Activated CD8-positive, alpha-beta T cell treated with anti-CD3 and anti-CD28 coated beads for 36 hours (primary cell): ENCODE results near the gene ARHGAP4. TPM values are rescaled to one million over a fixed set of nuclear protein-coding genes. Genes with fewer than 3 reads are reported as not detected.

Experiments used
- ATAC-seq: fragments of 200-7000 bp; cut with Tn5 transposase; one replicate; pipeline ENCODE4 v1.10.0; 2021; ENCODE audit warnings: mild to moderate bottlenecking, moderate library complexity
- CTCF ChIA-PET: fragments of 350-600 bp; sonication (Branson Sonifier 250); formaldehyde crosslinking; loops from one replicate; lab custom pipeline; 2021; ENCODE audit warnings: antibody characterized with exemption; lab: Charles Lee
- POLR2A ChIA-PET: fragments of 350-600 bp; sonication (Branson Sonifier 250); formaldehyde crosslinking; loops from one replicate; lab custom pipeline; 2021; ENCODE audit warnings: antibody characterized with exemption; lab: Charles Lee
- DNase-seq: peaks from one replicate; pipeline ENCODE4 v3.0.0-alpha.2; 2020
- H3K27ac Mint-ChIP-seq: one replicate; pipeline ENCODE4 v1.8.0; 2021; ENCODE audit warnings: mild to moderate bottlenecking, mixed read lengths
- H3K27me3 Mint-ChIP-seq: one replicate; pipeline ENCODE4 v1.8.0; 2021; ENCODE audit warnings: mixed read lengths
- H3K36me3 Mint-ChIP-seq: one replicate; pipeline ENCODE4 v1.8.0; 2021; ENCODE audit warnings: low read depth, mixed read lengths
- H3K4me1 Mint-ChIP-seq: one replicate; pipeline ENCODE4 v1.8.0; 2021; ENCODE audit warnings: low read depth, mixed read lengths
- H3K4me3 Mint-ChIP-seq: one replicate; pipeline ENCODE4 v1.8.0; 2021; ENCODE audit warnings: mild to moderate bottlenecking, moderate library complexity, mixed read lengths
- H3K9me3 Mint-ChIP-seq: one replicate; pipeline ENCODE4 v1.8.0; 2021; ENCODE audit warnings: mixed read lengths
- CTCF ChIP-seq: fragments of 200-600 bp; IDR thresholded peaks from one replicate; pipeline ENCODE4 v1.8.0; 2022; ENCODE audit warnings: antibody characterized with exemption, mild to moderate bottlenecking
- intact Hi-C: fragments of 100-400 bp; cut with micrococcal nuclease; formaldehyde crosslinking; loops from one replicate; pipeline ENCODE4 v1.10.0; 2022
- total RNA-seq, 2 experiments: library from RNA; stranded (reverse); gene quantifications; one replicate each; pipeline ENCODE4 v1.2.3, GENCODE V29; 2021

ARHGAP4 gene
- total RNA-seq, 2 experiments from 2014 or later: 128 to 130 TPM

DNA sequence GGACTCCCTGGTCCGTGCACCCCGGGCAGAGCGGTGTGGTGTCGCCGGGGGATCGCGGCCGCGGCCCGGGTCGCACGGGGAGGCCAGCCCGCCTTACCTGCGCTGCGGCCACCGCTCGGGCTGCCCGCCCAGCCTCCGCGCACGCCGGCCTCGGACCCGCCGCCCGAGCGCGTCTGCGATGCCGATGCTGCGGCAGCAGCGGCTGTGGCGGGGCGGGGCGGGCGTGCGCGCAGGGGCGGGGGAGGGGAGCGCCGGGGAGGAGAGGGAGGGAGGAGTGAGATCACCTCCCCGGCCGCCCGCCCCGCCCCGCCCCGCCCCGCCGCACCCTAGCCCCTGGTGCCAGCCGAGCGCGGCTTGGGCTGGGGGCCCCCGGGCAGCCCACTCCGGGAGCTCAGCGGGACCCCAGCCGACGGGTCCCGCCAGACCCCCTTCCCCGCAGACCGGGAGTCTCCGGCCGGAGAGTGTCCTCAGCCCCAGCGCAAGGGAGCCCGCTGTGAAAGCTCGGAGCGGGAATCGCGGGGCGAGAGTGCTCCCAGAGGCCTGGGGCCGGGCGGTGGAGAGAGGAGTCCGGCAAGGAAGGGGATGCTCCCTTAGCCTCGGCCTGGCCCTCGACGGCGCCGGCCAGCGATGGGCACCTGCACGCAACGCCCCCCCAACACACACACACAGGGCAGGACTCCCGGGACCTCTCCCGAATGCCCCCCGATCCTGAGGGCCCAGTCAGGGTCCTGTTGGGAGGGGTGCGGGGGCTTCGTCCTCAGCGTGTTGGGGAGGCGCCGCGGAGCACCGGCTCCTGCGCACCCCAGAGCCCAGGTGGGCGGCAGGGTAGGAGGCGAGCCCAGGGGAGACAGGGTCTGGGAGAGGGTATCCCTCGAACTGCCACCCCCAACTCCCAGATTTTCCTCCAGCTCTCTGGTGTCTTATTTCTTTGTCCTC lies 39.8 kb downstream of the ARHGAP4 start, which contains the start of gene L1CAM:
Gene L1CAM, minus strand, starts transcription at position 206 of the 936 bp plus-strand sequence. CDS start 10,337 bp downstream, outside the sequence.
- H3K27ac Mint-ChIP-seq: no peak within 1 kb of the TSS
- no peaks in the 10 kb centered on the region for H3K36me3 Mint-ChIP-seq
- CTCF ChIA-PET: no interaction called here

DNA sequence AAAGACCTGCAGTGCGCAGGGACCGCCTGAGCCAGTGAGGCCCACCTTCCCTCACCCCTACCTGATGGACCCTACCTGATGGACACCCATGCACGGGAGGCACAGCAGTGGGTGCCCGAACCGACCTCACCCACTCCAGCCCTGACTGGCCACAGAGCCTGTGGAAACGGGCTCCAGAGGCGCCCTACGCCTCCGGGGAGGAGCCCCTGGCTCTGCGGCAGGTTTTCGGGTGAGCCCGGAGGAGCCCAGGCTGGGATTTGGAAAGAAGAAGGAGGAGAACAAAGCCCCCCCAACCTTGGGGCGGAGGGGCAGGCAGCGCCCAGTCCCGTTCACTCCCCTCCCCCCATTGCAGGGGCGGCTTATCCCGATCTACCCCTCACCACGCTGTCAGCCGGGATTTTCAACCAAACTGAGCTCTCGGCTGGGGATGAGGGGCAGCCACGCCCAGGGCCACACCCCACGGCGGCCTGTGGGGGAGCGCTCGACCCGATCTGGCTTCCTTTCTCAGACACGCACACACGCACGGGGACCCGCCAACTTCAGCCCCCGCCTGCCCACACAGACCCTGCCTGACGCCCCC lies 40.8 kb downstream of the ARHGAP4 start:
- ChIA-PET CTCF (no interaction called here), POLR2A (no interaction called here)
- H3K27ac Mint-ChIP-seq: no peak overlapping the region
- H3K4me1 Mint-ChIP-seq: peaks cover 2% of the 10 kb centered on the region
- peak; percentile 24 for DNase-seq
- peak overlapping the region; percentile 53 for H3K4me3 Mint-ChIP-seq
- intact Hi-C loops: no loop called here
- H3K36me3 Mint-ChIP-seq: no peaks in the 10 kb centered on the region
- H3K9me3 Mint-ChIP-seq: no peaks in the 10 kb centered on the region
- peak; percentile 52 for ATAC-seq
- no peak for TF ChIP-seq CTCF
- H3K27me3 Mint-ChIP-seq: peaks cover 23% of the 10 kb centered on the region

More for the DNA sequence above, 39.8 kb downstream of the ARHGAP4 start, which contains the start of gene L1CAM:
- peak within 1 kb of the TSS; percentile 53 for H3K4me3 Mint-ChIP-seq
- ATAC-seq (peak; percentile 59), DNase-seq (no peak)
- no peak for TF ChIP-seq CTCF
- intact Hi-C loops: no loop called here
- POLR2A ChIA-PET: no interaction called here
- peaks cover 23% of the 10 kb centered on the region for H3K27me3 Mint-ChIP-seq
- H3K9me3 Mint-ChIP-seq: no peaks in the 10 kb centered on the region
- peaks cover 2% of the 10 kb centered on the region for H3K4me1 Mint-ChIP-seq

DNA sequence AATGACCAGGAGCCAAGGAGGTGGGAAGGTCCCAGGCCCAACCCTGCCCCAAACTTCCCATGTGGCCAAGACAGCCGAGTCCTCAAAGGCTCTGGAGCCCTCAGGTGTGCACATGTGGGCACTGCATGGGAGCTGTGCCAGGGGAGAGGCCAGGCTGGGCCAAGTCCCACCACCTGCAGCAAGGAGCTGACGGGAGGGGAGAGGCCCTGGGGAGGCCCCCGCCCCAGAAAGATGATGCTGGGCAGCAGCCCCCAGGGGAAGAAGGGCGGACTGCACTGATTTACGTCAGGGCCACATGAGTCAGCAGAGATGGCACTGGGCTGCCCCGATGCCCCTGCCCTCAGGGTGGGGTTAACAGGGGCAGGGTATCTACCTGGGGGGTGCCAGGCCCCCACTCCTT lies 41.5 kb downstream of the ARHGAP4 start:
- ChIA-PET CTCF (no interaction called here), POLR2A (no interaction called here)
- H3K4me1 Mint-ChIP-seq: peaks cover 2% of the 10 kb centered on the region
- DNase-seq (no peak), ATAC-seq (peak; percentile 42)
- H3K9me3 Mint-ChIP-seq: no peaks in the 10 kb centered on the region
- no peak overlapping the region for H3K27ac Mint-ChIP-seq
- TF ChIP-seq CTCF: peak; percentile 13
- intact Hi-C loops: no loop called here
- peaks cover 23% of the 10 kb centered on the region for H3K27me3 Mint-ChIP-seq
- no peak overlapping the region for H3K4me3 Mint-ChIP-seq
- no peaks in the 10 kb centered on the region for H3K36me3 Mint-ChIP-seq

DNA sequence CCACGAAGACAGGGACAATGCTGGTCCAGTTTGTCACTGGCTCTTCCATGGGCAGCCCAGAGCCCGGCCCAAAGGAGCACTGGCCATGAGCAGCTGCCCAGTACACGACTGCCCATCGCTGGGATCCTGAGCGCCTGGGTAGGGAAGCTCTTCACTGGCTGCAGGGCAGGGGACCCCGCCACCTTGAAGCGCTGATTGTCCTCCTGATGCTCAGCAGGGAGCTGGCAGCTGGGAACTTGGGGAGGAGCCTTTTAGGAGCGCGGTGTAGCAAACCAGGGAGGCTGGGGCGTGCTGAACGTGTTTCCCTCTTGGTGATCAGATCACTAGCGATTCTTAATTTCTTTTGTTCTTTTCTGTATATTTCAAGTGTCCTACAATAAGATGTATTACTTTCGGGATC lies 41.9 kb downstream of the ARHGAP4 start:
- no peaks in the 10 kb centered on the region for H3K9me3 Mint-ChIP-seq
- intact Hi-C loops: no loop called here
- H3K4me1 Mint-ChIP-seq: peaks cover 5% of the 10 kb centered on the region
- H3K4me3 Mint-ChIP-seq: no peak overlapping the region
- TF ChIP-seq CTCF: no peak
- POLR2A ChIA-PET: interaction anchor here (1.0 kb wide), 2 partner anchors 12 to 20 kb away, joined by 3 to 4 read pairs; no protein-coding TSS in a partner anchor
- ATAC-seq: no peak
- peaks cover 26% of the 10 kb centered on the region for H3K27me3 Mint-ChIP-seq
- CTCF ChIA-PET: no interaction called here
- H3K36me3 Mint-ChIP-seq: no peaks in the 10 kb centered on the region
- no peak overlapping the region for H3K27ac Mint-ChIP-seq
- no peak for DNase-seq
